Neural progenitor cell (in vitro differentiated cells): Measurements from ENCODE around the gene TAS2R42. TPM values are rescaled to one million over a fixed set of nuclear protein-coding genes. Genes with fewer than 3 reads are reported as not detected.

Source experiments
- DNase-seq: peaks from one replicate; pipeline ENCODE4 v3.0.0-alpha.2; 2016; ENCODE audit warnings: low spot score
- H2AFZ ChIP-seq: fragments of 200-600 bp; sonication (generic); replicated peaks from 2 replicates; pipeline ENCODE4 v1.6.1; 2016; ENCODE audit warnings: antibody characterized with exemption
- H3F3A ChIP-seq: fragments of 200-600 bp; sonication (generic); 2 replicates; pipeline ENCODE4 v1.6.1; 2016; ENCODE audit warnings: antibody characterized with exemption, low read depth
- H3K27ac ChIP-seq: fragments of 200-600 bp; sonication (generic); 2 replicates; pipeline ENCODE4 v1.5.1; 2016; ENCODE audit warnings: mild to moderate bottlenecking
- H3K27me3 ChIP-seq: fragments of 200-600 bp; sonication (generic); 2 replicates; pipeline ENCODE4 v1.6.1; 2016; ENCODE audit warnings: mild to moderate bottlenecking, moderate library complexity
- H3K36me3 ChIP-seq: fragments of 200-600 bp; sonication (generic); 2 replicates; pipeline ENCODE4 v1.5.1; 2016
- H3K4me1 ChIP-seq: fragments of 200-600 bp; sonication (generic); 2 replicates; pipeline ENCODE4 v1.6.1; 2016; ENCODE audit warnings: mixed run types
- H3K4me2 ChIP-seq: fragments of 200-600 bp; sonication (generic); 2 replicates; pipeline ENCODE4 v1.6.1; 2016
- H3K4me3 ChIP-seq: fragments of 200-600 bp; sonication (generic); 2 replicates; pipeline ENCODE4 v1.5.1; 2016
- H3K79me2 ChIP-seq: fragments of 200-600 bp; sonication (generic); 2 replicates; pipeline ENCODE4 v1.6.1; 2016; ENCODE audit warnings: low read depth
- H3K9ac ChIP-seq: fragments of 200-600 bp; sonication (generic); 2 replicates; pipeline ENCODE4 v1.6.1; 2016
- H3K9me3 ChIP-seq: fragments of 200-600 bp; sonication (generic); 2 replicates; pipeline ENCODE4 v1.5.1; 2016; ENCODE audit warnings: low read depth
- H4K20me1 ChIP-seq: fragments of 200-600 bp; sonication (generic); 2 replicates; pipeline ENCODE4 v1.6.1; 2016; ENCODE audit warnings: low read depth
- H3K27ac Mint-ChIP-seq: 3 replicates; pipeline ENCODE4 v1.8.0; 2021; ENCODE audit warnings: mixed read lengths
- H3K27me3 Mint-ChIP-seq: 2 replicates; pipeline ENCODE4 v1.8.0; 2022; ENCODE audit warnings: low read depth, mild to moderate bottlenecking, inconsistent platforms, moderate library complexity, mixed read lengths; ENCODE audit not compliant: insufficient read depth
- H3K36me3 Mint-ChIP-seq: 3 replicates; pipeline ENCODE4 v1.8.0; 2021; ENCODE audit warnings: mixed read lengths
- H3K4me1 Mint-ChIP-seq: 3 replicates; pipeline ENCODE4 v1.8.0; 2021; ENCODE audit warnings: mixed read lengths
- H3K4me3 Mint-ChIP-seq: 3 replicates; pipeline ENCODE4 v1.8.0; 2021; ENCODE audit warnings: mild to moderate bottlenecking, moderate library complexity, mixed read lengths
- H3K9me3 Mint-ChIP-seq: 3 replicates; pipeline ENCODE4 v1.8.0; 2020; ENCODE audit warnings: mixed read lengths
- CTCF ChIP-seq: fragments of 200-600 bp; sonication (generic); IDR thresholded peaks from 2 replicates; pipeline ENCODE4 v1.5.1; 2017; ENCODE audit warnings: antibody characterized with exemption, mild to moderate bottlenecking
- EZH2 ChIP-seq: fragments of 200-600 bp; sonication (generic); IDR thresholded peaks from 2 replicates; pipeline ENCODE4 v1.6.1; 2017; ENCODE audit warnings: antibody characterized with exemption, mild to moderate bottlenecking, moderate library complexity
- EZH2phosphoT487 ChIP-seq: fragments of 200-600 bp; sonication (generic); IDR thresholded peaks from 2 replicates; pipeline ENCODE4 v1.6.1; 2017; ENCODE audit warnings: antibody characterized with exemption
- total RNA-seq: library from RNA; depleted of rRNA; stranded (reverse); fragments of >200 nt; gene quantifications from 2 replicates; pipeline ENCODE4 v1.2.3, GENCODE V29; 2015; ENCODE audit warnings: low replicate concordance

Gene TAS2R42
- total RNA-seq, 1 donor from 2014 or later: not detected

- Mint-ChIP-seq H3K36me3 (peaks cover 19% of the 10 kb centered on the region), H3K4me3 (no peak overlapping the region), H3K27me3 (peaks cover 3% of the 10 kb centered on the region), H3K27ac (no peak overlapping the region), H3K9me3 (no peaks in the 10 kb centered on the region), H3K4me1 (peaks cover 24% of the 10 kb centered on the region)
- H4K20me1 ChIP-seq: peaks cover 18% of the 10 kb centered on the region
- no peak for TF ChIP-seq EZH2
- no peak for TF ChIP-seq CTCF
- TF ChIP-seq EZH2phosphoT487: no peak
- peaks cover 3% of the 10 kb centered on the region for H3F3A ChIP-seq
- no peak overlapping the region for H3K4me3 ChIP-seq
- no peak overlapping the region for H3K27ac ChIP-seq
- H3K9ac ChIP-seq: no peak overlapping the region
- H3K27me3 ChIP-seq: no peaks in the 10 kb centered on the region
- no peaks in the 10 kb centered on the region for H3K36me3 ChIP-seq
- DNase-seq: no peak
- no peak overlapping the region for H2AFZ ChIP-seq
- no peak overlapping the region for H3K4me2 ChIP-seq
- H3K79me2 ChIP-seq: peaks cover 65% of the 10 kb centered on the region
- no peaks in the 10 kb centered on the region for H3K9me3 ChIP-seq
- H3K4me1 ChIP-seq: peaks cover 28% of the 10 kb centered on the region
Observed at GRCh38 chr12:11174022-11174421, 12.7 kb downstream of the TAS2R42 start.

- peaks cover 84% of the 10 kb centered on the region for H3K79me2 ChIP-seq
- peak overlapping the region; percentile 96 for H3K27ac ChIP-seq
- H3K4me1 ChIP-seq: peaks cover 34% of the 10 kb centered on the region
- no peaks in the 10 kb centered on the region for H3K27me3 ChIP-seq
- DNase-seq: peak; percentile 22
- peak overlapping the region; percentile 93 for H3K9ac ChIP-seq
- H3F3A ChIP-seq: peaks cover 3% of the 10 kb centered on the region
- peak overlapping the region; percentile 73 for H3K4me3 ChIP-seq
- H4K20me1 ChIP-seq: peaks cover 31% of the 10 kb centered on the region
- Mint-ChIP-seq H3K36me3 (peaks cover 28% of the 10 kb centered on the region), H3K27ac (peak overlapping the region; percentile 100), H3K27me3 (peaks cover 3% of the 10 kb centered on the region), H3K4me3 (peak overlapping the region; percentile 99), H3K4me1 (peaks cover 25% of the 10 kb centered on the region), H3K9me3 (no peaks in the 10 kb centered on the region)
- TF ChIP-seq EZH2: no peak
- no peak for TF ChIP-seq EZH2phosphoT487
- no peak for TF ChIP-seq CTCF
- H2AFZ ChIP-seq: peak overlapping the region; percentile 64
- peak overlapping the region; percentile 87 for H3K4me2 ChIP-seq
- no peaks in the 10 kb centered on the region for H3K36me3 ChIP-seq
- no peaks in the 10 kb centered on the region for H3K9me3 ChIP-seq
Observed at GRCh38 chr12:11171969-11172675, 14.6 kb downstream of the TAS2R42 start.

GRCh38 chr12:11171145-11171968 is 15.4 kb downstream of the TAS2R42 start, which contains the start of gene SMIM10L1:
TSS of gene SMIM10L1 (plus strand) at chr12:11171194. CDS start at chr12:11171357, 163 bp downstream.
- peaks cover 25% of the 10 kb centered on the region for H3K4me1 Mint-ChIP-seq
- TF ChIP-seq EZH2: no peak
- no peak for TF ChIP-seq CTCF
- no peak for TF ChIP-seq EZH2phosphoT487
- no peaks in the 10 kb centered on the region for H3K9me3 ChIP-seq

More at GRCh38 chr12:11171145-11171968, 15.4 kb downstream of the TAS2R42 start, which contains the start of gene SMIM10L1:
- peaks cover 3% of the 10 kb centered on the region for H3F3A ChIP-seq
- Mint-ChIP-seq H3K27me3 (peaks cover 3% of the 10 kb centered on the region), H3K27ac (peak within 1 kb of the TSS; percentile 100), H3K9me3 (no peaks in the 10 kb centered on the region), H3K4me3 (peak within 1 kb of the TSS; percentile 99), H3K36me3 (peaks cover 32% of the 10 kb centered on the region)
- peak within 1 kb of the TSS; percentile 74 for H2AFZ ChIP-seq
- H3K36me3 ChIP-seq: no peaks in the 10 kb centered on the region
- peak within 1 kb of the TSS; percentile 96 for H3K27ac ChIP-seq
- peaks cover 92% of the 10 kb centered on the region for H3K79me2 ChIP-seq
- no peaks in the 10 kb centered on the region for H3K27me3 ChIP-seq
- peaks cover 39% of the 10 kb centered on the region for H4K20me1 ChIP-seq
- peaks cover 34% of the 10 kb centered on the region for H3K4me1 ChIP-seq
- H3K4me2 ChIP-seq: peak within 1 kb of the TSS; percentile 87
- peak within 1 kb of the TSS; percentile 93 for H3K9ac ChIP-seq
- peak within 1 kb of the TSS; percentile 73 for H3K4me3 ChIP-seq
- peak; percentile 99 for DNase-seq
